Measurements from ENCODE around the gene CDK17. TPM values are rescaled to one million over a fixed set of nuclear protein-coding genes. Genes with fewer than 3 reads are reported as not detected.
"Not testable (repeated sequence)": the region's sequence is repeated elsewhere in the genome, so short reads cannot be mapped to it uniquely, and the experiment has no call there.

CDK17 gene
- total RNA-seq, 1 donor from 2014 or later, result 224 TPM

DNA sequence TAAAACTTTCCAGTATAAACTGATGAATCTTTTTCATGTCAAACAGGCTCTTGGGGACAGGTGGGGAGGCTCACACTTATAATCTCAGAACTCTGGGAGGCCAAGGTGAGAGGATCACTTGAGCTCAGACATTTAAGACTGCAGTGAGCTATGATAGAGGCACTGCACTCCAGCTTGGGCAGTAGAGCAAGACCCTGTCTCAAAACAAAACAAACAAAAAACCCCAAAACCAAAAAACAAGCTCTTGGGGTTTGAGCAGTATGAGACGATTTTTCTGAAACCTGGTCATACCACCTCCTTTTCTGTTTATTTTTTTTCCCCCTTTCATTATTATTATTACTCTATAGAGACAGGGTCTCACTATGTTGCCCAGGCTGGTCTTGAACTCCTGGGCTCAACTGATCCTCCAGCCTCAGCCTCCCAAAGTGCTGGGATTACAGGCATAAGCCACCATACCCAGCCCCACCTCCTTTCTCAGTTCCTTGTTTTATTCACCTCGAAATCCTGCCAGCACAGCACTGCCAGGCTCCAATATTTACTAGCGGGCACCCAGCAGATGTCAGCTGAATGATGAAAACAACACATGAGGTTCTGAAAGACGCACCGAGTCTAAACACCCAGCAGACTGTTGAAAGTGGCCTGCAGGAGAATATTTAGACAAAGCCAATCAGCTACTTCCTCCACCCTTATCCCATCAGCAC, 19.5 kb upstream of the CDK17 start:
- DNase-seq (ENCODE audit: low read depth, low spot score), result no peak

DNA sequence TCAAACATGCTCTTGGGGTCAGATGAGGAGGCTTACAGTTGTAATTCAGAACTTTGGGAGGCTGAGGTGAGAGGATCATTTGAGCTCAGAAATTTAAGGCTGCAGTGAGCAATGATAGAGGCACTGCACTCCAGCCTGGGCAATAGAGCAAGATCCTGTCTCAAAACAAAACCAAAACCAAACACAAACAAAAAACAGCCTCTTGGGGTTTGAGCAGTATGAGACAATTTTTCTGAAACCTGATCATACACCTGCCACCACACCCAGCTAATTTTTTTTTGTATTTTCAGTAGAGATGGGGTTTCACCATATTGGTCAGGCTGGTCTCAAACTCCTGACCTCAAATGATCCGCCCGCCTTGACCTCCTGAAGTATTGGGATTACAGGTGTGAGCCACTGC, 17.4 kb upstream of the CDK17 start:
- DNase-seq (ENCODE audit: low read depth, low spot score), result not testable (repeated sequence)

DNA sequence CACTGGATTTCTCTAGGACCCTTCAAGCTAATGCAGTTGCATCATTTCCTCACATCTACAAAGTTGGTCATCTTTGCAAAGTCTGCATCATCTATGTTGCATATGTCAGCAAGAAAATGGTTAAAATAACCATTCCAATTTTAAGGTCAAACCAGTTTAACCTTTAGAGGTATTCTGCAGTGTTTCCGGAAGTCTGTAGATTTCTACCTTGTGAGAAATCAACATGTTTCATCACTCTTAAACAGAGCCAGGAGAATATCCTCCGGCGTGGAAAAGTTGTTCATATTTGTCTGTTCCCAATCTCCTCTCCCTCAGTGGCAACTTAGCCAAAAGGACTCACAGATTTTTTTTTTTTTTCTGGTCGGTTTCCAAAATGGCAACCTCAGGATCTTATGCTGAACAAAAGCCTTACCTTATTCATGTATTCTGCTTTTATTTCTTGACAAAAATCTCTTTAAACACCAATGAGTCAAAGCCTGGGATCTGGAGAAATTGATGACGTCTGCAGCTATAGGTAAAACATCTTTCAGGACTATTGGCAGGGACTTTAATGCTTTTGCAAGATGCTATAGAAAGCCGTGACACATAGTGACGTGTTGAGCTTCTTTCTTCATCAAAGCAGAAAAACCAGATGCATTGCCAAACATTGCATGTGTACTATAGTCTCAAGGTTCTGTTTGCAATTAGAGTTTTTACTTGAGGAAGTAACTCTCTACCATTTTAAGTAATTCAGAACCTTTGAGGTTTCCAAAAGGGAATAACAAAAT, 16.0 kb upstream of the CDK17 start:
- DNase-seq (ENCODE audit: low read depth, low spot score), result no peak

DNA sequence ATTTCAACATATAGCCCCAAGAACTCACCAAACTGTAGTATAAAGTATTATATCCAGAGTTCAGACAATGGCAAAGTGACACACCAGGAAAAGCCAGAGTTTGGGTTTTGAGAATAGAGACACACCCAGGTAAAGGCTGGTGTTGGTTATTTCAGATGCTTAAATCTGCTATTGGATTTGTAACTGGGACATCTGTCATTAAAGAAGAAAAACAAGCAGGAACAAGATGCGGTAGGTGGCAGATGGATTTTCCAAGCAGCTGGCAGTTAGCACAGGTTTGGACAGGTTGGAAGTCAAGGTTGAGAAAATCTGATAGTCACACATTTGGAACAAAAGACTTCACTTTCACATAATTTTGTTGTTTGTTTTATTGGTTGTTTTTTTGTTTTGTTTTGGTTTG, 14.4 kb upstream of the CDK17 start:
- DNase-seq (ENCODE audit: low read depth, low spot score), result no peak

DNA sequence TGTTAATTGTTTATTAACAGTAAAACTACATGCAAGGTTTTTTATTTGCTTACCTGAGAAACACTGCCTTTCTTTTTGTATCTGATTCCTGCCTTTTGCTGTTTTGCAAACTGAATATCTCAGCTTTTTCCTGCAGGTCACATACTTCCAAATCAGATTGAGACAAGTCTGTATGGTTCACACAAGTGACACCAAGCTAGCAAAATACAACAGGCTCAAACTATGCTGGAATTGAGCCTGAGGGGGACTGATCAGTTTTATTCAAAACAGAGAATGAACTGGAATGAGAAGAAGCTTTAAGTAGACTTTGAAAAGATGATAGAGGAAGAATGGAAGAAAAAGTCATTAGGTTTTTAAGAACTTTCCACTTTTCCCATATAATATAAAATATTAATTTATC, 12.2 kb upstream of the CDK17 start:
- no peak for DNase-seq (ENCODE audit: low read depth, low spot score)

DNA sequence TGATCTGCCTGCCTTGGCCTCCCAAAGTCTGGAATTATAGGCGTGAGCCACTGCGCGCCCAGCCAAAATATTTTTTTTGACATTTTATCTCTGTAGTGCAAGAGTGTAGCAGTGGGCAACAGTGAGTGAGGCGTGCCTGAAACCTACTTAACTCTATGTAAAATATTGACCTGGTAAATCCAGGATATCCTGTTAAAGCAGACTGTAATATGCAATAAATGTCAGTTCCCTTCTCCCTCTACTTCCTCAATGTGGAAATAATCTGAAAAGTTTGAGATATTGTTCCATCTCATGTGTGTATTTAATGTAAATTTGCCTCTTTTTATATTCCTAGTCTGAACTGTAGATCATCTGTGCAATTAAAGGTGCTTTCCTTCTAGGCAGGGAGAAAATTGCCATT, 9.5 kb upstream of the CDK17 start:
- DNase-seq (ENCODE audit: low read depth, low spot score), result no peak

DNA sequence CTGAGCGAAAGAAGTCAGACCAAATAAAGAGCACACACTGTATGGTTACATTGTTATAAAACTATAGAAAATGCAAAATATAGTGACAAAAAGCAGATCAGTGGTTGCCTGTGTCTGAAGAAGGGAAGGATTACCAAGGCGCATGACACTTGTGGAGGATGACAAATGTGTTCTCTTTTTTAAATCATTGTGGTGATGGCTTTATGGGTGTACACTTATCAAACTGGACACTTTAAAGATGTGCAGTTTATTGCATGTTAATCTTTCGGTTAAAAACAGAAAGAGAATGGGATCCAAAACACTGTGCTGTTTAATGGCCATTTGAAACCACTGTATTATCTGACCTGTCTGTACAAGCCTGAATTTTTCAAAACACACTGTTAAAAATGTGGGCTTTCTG, 8.8 kb upstream of the CDK17 start:
- DNase-seq (ENCODE audit: low read depth, low spot score), result no peak

DNA sequence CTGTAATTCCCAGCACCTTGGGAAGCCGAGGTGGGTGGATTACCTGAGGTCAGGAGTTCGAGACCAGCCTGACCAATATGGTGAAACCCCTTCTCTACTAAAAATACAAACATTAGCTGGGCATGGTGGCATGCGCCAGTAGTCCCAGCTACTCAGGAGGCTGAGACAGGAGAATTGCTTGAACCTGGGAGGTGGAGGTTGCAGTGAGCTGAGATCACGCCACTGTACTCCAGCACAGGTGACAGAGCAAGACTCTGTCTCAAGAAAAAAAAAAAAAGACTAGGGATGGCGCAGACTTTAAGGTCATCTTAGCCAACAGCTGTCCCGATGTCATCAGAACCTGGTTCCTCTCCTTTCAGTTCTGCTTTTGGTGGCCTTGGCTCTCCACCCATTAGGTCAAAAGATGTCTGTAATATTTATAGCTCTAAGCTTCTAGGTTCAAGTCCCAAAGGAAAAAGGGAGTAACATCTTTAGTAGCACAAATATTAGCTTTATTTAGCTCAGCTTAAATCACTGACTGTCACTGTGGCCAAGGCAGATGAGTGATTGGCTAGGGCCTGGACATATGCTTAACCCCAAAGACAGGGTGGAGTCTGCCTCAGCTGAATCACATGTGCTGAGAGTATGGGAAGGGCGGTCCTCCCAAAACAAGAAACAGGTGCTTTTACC, 7.3 kb upstream of the CDK17 start:
- not testable (repeated sequence) for DNase-seq (ENCODE audit: low read depth, low spot score)

DNA sequence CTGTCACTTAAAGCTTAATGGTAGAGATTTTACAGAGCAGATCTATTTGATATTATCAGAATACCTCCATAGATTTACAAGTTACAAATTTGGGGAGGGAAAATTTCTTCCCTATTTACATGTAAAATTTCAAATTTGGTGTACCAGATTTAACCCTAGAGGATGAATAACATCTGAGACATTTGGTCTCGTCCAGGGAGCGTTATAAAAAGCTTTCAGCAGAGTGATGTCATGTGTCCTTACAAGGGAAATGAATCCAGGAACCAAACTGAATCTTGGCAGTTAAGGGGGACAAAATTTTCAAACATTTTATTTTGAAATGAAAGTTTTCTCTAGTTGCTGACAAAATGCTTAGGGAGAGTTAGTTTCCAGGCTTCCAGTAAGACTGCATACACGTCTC, 4.5 kb upstream of the CDK17 start:
- DNase-seq (ENCODE audit: low read depth, low spot score), result no peak

DNA sequence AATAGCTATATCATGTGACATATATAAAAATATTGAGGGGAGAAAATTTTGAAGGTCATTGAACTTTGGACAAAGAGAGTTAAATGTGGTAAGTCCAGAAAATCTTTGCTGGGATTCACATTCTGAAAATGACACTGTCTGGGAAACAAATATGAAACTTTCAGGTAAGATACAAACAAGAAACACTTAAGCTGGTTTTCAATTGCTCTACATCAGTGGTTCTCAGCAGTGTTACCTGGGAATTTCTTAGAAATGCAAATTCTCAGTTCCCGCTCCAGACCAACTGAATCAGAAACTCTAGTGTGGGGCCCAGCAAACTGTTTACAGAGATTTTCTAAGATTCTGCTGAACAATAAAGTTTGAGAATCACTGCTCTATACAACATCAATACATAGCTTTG, 3.6 kb upstream of the CDK17 start:
- no peak for DNase-seq (ENCODE audit: low read depth, low spot score)

DNA sequence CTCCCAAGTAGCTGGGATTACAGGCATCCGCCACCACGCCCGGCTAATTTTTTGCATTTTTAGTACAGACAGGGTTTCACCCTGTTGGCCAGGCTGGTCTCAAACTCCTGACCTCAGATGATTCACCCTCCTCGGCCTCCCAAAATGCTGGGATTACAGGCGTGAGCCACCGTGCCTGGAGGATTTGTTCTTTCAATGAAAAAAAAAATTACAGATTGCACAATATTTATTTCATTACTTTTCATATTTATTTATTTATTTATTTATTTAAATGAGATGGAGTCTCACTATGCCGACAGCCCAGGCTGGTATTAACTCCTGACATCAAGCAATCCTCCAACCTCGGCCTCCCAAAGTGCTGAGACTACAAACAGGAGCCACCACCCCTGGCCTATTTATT, 2.3 kb upstream of the CDK17 start:
- DNase-seq (ENCODE audit: low read depth, low spot score), result not testable (repeated sequence)

DNA sequence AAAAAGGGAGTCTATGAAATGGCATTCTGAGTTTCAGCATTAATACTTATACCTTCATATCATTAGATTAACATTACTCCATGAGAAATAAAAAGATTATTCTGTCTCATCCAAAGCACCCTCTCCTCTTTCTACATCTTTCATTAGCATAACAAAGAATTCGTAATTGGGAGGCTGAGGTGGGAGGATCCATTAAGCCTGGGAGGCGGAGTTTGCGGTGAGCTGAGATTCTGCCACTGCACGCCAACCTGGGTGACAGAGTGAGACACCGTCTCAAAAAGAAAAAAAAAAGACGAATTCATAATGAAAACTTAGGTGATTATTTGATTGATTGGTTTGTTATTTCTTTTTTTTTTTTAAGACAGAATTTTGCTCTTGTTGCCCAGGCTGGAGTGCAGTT, 1.8 kb upstream of the CDK17 start:
- no peak for DNase-seq (ENCODE audit: low read depth, low spot score)

DNA sequence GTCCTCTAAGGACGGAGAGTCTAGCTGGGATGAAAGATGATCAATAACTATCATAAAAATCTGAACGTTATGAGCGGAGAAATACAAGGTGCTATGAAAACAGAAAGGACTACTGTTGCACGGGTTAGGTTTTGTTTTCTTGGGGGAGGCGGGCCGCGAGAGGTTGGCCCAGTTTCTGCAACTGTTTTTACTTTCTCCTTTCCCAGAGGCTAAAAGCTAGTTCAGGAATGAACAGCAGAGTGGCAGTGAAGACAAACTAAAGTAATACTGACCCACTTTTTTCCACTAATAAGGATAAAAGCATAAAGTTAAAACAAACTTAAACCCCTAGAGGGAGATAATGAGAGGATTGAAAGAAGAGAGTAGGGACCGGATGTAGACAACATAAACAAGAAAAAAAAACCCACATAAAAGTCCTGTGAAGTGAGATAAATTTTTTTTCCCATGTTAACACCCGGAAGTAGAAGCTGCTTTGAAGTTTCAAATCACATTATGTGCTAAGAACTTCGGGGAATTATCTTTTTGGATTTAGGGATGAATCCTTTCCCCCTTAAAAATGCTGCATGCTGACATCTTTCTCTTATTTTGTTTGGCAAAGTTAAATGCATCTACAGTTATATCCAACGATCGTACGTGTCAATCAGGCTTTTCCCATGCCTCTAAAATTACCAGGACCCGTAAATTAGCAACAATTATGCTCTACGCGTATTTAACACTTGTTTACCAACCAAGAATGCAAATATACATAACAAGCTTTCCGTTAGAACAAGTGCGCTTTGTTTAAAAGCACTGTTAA, 1.0 kb upstream of the CDK17 start:
- DNase-seq (ENCODE audit: low read depth, low spot score), result no peak

DNA sequence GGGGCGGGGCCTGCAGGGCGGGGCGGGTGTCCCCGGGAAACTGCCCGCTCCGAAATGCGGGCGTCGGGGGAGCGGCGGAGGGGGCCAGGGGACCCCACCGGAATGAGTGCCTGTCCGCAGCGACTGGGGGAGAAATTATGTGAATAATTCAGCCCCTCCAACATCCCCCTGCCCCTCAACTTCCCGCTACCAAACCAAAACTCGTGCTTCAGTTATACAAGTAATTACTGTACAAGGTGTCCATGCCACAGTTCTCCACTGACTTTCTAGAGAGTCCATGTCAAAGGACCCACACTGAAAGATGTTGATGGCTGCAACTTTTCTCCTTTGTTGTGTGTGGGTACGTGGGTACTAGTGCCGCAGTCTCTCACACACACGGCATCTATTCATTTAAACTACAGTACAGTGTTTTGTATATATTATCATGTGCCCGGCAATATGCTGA, 414 bp upstream of the CDK17 start:
- no peak for DNase-seq (ENCODE audit: low read depth, low spot score)

DNA sequence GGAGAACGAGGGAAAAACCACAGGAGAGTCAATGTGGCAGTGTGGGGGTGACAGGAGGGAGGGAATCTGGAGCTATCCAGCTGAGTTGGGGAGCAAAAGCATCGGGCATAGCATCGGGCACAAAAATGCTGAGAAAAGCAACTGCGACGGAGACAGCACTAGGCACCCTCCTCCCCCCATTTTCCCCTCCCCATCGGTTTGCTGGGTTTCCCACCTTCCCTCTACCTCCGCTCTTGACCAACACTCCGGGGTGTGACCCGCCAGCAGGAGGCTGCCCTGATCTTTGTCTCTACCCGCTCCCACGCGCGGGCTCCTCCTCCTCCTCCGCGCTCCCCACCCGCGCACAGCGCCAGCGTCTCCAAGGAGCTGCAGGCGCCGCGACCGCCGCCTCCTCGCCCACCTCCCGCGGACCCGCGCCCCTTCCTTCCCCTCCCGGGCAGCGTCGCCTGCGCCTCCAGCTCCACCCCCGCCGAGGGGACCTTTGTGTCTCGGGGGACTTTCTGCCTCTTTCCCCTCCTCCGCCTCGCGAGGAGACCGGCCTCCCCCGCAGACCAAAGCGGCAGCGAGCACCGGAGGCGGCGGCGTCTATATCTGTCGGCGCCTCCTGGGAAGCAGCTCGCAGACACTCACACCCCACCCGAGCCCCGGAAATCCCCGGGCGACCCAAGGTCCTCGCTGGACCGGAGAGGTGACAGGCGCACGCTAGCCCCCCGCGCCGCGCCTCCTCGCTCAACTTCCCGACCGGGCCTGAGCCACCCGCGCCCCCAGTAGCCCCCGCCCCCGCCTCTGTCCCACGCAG, 920 bp downstream of the CDK17 start:
- no peak for DNase-seq (ENCODE audit: low read depth, low spot score)

DNA sequence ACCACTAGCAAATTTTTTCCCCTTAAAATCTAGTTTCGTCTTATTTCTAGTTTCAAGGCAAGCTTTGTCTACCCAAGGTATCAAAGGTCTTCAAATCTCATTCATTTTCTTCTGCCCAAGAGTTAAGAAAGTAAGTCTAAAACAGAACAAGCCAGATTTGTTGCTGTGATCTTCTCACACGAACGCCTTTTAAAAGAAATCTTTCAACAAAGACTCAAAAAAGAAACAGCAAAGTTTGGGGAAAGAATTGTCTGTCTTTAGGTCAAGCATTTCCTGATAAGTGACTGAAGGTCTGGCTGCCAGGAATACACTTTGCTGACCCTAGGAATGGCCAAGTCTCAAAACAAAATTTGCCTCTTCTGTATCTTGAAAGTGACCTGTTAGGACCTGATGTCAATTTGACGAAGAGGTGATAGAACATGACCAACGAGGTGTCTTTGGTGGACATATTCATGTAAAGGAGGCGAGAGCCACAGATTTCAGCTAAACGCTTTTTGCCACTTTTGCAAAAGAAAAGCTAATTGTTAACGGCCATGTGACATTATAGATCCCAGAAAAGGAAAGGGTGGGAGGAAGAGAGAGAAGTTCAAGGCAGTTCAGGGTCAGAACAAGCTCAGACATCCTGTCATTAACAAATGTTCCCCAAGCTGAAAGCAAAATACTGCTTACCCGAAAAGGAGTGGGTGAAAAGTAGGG, 1.7 kb downstream of the CDK17 start:
- DNase-seq (ENCODE audit: low read depth, low spot score), result no peak

DNA sequence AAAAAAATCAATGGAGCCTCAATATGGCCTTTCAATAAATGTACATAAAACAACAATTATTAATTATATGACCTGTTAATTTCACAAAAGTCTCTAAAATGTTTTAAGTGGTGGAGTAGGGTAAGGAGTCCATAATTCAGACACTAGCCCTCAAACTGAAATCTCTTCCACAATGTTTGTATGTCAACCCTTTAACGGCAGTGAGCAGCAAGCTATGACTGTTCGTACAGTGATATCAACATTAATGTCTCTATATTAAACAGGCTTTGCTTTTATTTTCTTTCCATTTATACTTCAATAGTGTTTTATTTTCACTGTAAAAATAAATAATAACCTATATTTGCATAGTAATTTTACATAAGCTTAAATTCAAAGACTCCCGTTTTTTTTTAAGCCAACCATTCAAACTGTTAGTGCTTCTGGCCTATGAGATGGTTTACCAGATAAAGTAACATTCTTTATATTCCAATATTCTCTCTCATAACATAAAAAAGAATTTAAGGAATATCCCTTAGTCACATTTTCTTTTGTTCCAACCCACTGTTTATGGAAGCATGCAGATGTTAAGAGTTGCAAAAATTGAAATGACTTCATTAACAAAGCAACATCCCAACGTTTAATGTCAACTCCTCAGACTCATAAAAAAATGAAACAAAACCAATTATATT, 2.3 kb downstream of the CDK17 start:
- DNase-seq (ENCODE audit: low read depth, low spot score), result no peak

DNA sequence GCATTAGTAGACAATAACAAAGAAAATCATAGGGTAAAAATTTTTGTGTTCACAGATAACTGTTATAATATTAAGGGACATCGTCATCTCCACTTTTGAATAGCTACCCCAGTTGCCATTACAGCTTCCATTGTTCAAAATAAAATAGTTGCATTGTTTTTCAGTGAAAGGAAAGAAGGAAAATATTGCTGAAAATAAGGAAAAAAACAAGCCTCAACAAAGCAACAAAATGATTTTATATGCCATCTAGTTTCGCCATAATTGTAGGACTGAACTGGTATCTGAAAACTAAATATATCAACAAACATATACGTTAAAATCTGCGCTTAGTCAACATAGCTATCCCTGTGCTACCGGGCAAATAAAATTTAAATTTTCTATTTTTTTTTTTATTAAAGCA, 3.3 kb downstream of the CDK17 start:
- DNase-seq (ENCODE audit: low read depth, low spot score), result no peak

DNA sequence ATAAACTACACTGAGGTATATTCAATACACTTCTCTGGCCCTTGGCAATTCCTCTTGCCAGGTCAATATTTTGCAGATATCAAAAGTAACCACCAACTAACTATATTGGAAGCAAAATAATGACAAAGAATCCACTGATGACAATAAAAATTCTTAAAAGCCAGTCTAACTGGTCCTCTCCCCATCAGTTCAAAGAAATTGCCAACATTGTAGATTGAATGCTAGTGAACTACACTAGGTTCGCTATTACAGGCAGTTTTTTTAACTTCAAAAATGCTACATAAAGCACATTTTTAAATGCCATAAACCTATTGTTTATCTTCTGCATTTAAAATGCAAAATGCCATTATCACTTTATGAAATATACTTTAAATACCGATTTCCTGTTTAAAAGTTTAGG, 4.0 kb downstream of the CDK17 start:
- DNase-seq (ENCODE audit: low read depth, low spot score), result no peak

DNA sequence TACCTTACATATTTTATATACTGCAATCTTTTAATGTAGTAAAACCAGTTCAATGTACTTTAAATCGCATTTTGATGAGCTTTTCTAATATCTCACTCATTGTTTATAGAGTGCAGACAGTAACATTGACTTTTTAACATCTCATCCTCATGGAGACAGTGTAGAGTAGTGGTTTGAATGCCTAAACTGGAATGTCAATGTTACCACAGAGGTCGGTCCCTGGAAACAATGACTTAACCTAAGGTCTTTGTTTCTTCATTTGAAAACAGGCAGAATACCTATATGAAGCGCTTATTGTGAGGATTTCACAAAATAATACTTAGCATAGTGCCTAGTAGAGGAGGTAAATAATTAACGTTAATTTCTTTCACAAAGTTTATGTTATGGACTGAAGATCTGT, 5.0 kb downstream of the CDK17 start:
- DNase-seq (ENCODE audit: low read depth, low spot score), result no peak
